ENCODE data around the gene TCTA. TPM values are rescaled to one million over a fixed set of nuclear protein-coding genes. Genes with fewer than 3 reads are reported as not detected.

The TCTA gene
- total and polyA plus RNA-seq, 9 of the 15 experiments (the other 6 are each of a cell fraction or from before 2014, with no cell fraction given), result 4.0 to 15.4 (median 8.2) TPM

DNA sequence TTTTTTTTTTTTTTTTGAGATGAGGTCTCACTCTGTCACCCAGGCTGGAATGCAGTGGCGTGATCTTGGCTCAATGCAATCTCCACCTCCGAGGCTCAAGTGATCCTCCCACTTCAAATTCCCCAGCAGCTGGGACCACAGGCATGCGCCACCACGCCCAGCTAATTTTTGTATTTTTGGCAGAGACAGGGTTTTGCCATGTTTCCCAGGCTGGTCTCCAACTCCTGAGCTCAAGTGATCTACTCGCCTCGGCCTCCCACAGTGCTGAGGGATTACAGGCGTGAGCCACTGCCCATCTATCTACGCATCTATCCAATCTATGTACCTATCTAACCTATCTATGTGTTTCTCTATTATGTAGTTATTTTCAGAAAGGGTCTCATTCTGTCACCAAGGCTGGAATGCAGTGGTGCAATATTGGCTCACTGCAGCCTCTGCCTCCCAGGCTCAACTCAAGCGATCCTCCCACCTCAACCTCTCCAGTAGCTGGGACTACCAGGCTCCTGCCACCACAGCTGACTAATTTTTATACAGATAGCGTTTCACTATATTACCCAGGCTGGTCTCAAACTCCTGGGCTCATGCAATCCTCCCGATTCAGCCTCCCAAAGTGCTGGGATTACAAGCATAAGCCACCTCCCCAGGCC is 33.9 kb upstream of the TCTA start:
- TF ChIP-seq, protein P1, sequence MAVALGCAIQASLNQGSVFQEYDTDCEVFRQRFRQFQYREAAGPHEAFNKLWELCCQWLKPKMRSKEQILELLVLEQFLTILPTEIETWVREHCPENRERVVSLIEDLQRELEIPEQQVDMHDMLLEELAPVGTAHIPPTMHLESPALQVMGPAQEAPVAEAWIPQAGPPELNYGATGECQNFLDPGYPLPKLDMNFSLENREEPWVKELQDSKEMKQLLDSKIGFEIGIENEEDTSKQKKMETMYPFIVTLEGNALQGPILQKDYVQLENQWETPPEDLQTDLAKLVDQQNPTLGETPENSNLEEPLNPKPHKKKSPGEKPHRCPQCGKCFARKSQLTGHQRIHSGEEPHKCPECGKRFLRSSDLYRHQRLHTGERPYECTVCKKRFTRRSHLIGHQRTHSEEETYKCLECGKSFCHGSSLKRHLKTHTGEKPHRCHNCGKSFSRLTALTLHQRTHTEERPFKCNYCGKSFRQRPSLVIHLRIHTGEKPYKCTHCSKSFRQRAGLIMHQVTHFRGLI (CRISPR knock-in tag; IDR thresholded peaks at IDR 0.05), result no peak
- TF ChIP-seq NFIX (CRISPR knock-in tag; IDR thresholded peaks at IDR 0.05; ENCODE audit: low read depth) (no peak), CCAR2 (IDR thresholded peaks at IDR 0.05; ENCODE audit: low read depth, low read length) (no peak), TCFL5 (CRISPR knock-in tag; conservative IDR thresholded peaks at IDR 0.05) (no peak), SRSF3 (IDR thresholded peaks at IDR 0.05; ENCODE audit: insufficient read depth, low read length) (no peak)
- FAIRE-seq (no peak), DNase-seq (ENCODE audit: extremely low read depth in 1 of 4, low spot score in 3 of 4) (no peak), ATAC-seq (no peak)
- peaks cover 3% of the 10 kb centered on the region; the same call in 1 of the 2 replicates for H4K20me1 ChIP-seq (replicated peaks; ENCODE audit: control insufficient read depth, insufficient read depth, low read length)
- H3K4me1 ChIP-seq (replicated peaks in 1 of 2; ENCODE audit: control insufficient read depth in 2 of 2, insufficient read depth in 2 of 2, low read length in 2 of 2), result no peaks in the 10 kb centered on the region; a peak in 1 of 5 replicates
- in situ Hi-C loops (cut with MboI) (no loop called here), intact Hi-C loops (cut with micrococcal nuclease) (no loop called here)
- no peak overlapping the region for H3K9ac ChIP-seq (ENCODE audit: insufficient read depth in 1 of 2, low read depth in 2 of 2, low read length in 2 of 2)
- no peaks in the 10 kb centered on the region for H3K27me3 ChIP-seq (ENCODE audit: control insufficient read depth in 2 of 2, insufficient read depth in 2 of 2, low read length in 2 of 2)
- H3K36me3 ChIP-seq (ENCODE audit: control insufficient read depth, insufficient read depth, low read length), result peaks cover 24% of the 10 kb centered on the region; the same call in 2 of the 3 replicates
- peaks cover 73% of the 10 kb centered on the region for H3K79me2 ChIP-seq (ENCODE audit: control insufficient read depth, insufficient read depth, low read length)
- ChIA-PET CTCF (ENCODE audit: low intra/inter-chr PET ratio) (no interaction called here), POLR2A (interaction anchor here (1.1 to 1.4 kb wide), 2 partner anchors 10 to 74 kb away, joined by 3 to 5 read pairs; no protein-coding TSS in a partner anchor)
- no peak overlapping the region; the same call in 2 of the 3 replicates for H3K27ac ChIP-seq (ENCODE audit: extremely low read depth, low read depth, low read length)
- WGBS (ENCODE audit: insufficient coverage, low coverage, missing lambda C conversion rate), result 82% methylated on average over 7 of the region's 11 CpGs
- no peak overlapping the region for H2AFZ ChIP-seq (ENCODE audit: low read depth, low read length)
- no peaks in the 10 kb centered on the region for H3K9me1 ChIP-seq (ENCODE audit: control insufficient read depth, insufficient read depth, low read length)
- no TSS peak for BruUV-seq (replicated peaks)
- H3K4me3 ChIP-seq, result no peak overlapping the region
- no peak overlapping the region for H3K4me2 ChIP-seq (ENCODE audit: insufficient read depth, low read length)
- no peaks in the 10 kb centered on the region for H3K9me3 ChIP-seq (replicated peaks; ENCODE audit: control insufficient read depth, insufficient read depth, low read depth, low read length)

Measured in K562 (cell line).